Thoracic aorta (tissue), 2 donors: ENCODE data around the gene AGR3. TPM values are rescaled to one million over a fixed set of nuclear protein-coding genes. Genes with fewer than 3 reads are reported as not detected.

Source experiments
- ATAC-seq: fragments of 150-250 bp; one replicate; pipeline ENCODE4 v1.8.0; 2017; ENCODE audit warnings: low read depth; ENCODE audit not compliant: insufficient number of reproducible peaks, low FRiP score
- DNase-seq: peaks from one replicate; pipeline ENCODE4 v3.0.0-alpha.2; 2020; ENCODE audit warnings: low spot score
- H3K27ac ChIP-seq, 2 donors: fragments of 200-600 bp; sonication (generic); 1 replicate in 1 of 2; 2 replicates in 1 of 2; pipeline ENCODE4 v1.5.1; 2016; ENCODE audit warnings: mild to moderate bottlenecking in 2 of 2, moderate library complexity in 2 of 2
- H3K27me3 ChIP-seq: fragments of 200-600 bp; sonication (generic); replicated peaks from 2 replicates; pipeline ENCODE4 v1.6.0; 2016; ENCODE audit warnings: mild to moderate bottlenecking; ENCODE audit not compliant: insufficient read depth
- H3K36me3 ChIP-seq: fragments of 200-600 bp; sonication (generic); one replicate; pipeline ENCODE4 v1.5.1; 2016
- H3K4me1 ChIP-seq, 2 donors: fragments of 200-600 bp; sonication (generic); 1 replicate in 1 of 2; 2 replicates in 1 of 2; pipeline versions ENCODE4 v1.5.1 to v1.6.0; 2016; ENCODE audit warnings: low read depth in 2 of 2, mild to moderate bottlenecking in 1 of 2; ENCODE audit not compliant: control insufficient read depth in 1 of 2
- H3K4me3 ChIP-seq: fragments of 200-600 bp; sonication (generic); 2 replicates; pipeline ENCODE4 v1.5.1; 2016; ENCODE audit warnings: mild to moderate bottlenecking
- H3K9me3 ChIP-seq: fragments of 200-600 bp; sonication (generic); 2 replicates; pipeline ENCODE4 v1.5.1; 2016
- total RNA-seq, 2 donors: library from RNA; depleted of rRNA; stranded (reverse); fragments of >200 nt; gene quantifications; one replicate each; pipeline versions ENCODE4 v1.1.0 to v1.2.3, GENCODE V29; 2016
- TF ChIP-seq, protein P1 (sequence below): fragments of 200-600 bp; sonication (generic); IDR thresholded peaks from one replicate; pipeline ENCODE4 v1.5.1; 2019; ENCODE audit warnings: antibody characterized with exemption

Gene AGR3
- total RNA-seq, 2 donors from 2014 or later: 22.2 TPM; not detected in 1

DNA sequence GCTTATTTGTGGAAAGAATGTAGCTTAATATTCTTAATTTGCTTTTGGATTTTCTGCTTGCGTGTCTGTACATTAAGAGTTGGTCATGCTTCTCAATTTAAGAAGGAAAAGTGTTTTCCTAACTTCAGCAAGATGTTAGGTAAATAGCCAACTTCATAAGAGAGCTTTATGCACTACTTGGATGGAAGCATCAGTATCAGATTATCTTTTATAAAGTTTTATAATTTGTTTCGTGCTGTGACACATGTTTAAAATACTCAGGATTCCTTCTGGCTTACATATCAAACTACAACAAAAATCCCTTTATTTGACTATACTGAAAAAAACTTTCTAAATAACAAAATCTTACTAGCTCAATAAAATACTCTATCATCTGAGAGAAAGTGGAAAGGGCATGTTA is 42.1 kb downstream of the AGR3 start:
- Histone ChIP-seq H3K4me3 (no peak overlapping the region), H3K36me3 (no peaks in the 10 kb centered on the region), H3K9me3 (no peaks in the 10 kb centered on the region), H3K27me3 (no peaks in the 10 kb centered on the region), H3K27ac (no peak overlapping the region), H3K4me1 (no peaks in the 10 kb centered on the region)
- TF ChIP-seq, protein P1, sequence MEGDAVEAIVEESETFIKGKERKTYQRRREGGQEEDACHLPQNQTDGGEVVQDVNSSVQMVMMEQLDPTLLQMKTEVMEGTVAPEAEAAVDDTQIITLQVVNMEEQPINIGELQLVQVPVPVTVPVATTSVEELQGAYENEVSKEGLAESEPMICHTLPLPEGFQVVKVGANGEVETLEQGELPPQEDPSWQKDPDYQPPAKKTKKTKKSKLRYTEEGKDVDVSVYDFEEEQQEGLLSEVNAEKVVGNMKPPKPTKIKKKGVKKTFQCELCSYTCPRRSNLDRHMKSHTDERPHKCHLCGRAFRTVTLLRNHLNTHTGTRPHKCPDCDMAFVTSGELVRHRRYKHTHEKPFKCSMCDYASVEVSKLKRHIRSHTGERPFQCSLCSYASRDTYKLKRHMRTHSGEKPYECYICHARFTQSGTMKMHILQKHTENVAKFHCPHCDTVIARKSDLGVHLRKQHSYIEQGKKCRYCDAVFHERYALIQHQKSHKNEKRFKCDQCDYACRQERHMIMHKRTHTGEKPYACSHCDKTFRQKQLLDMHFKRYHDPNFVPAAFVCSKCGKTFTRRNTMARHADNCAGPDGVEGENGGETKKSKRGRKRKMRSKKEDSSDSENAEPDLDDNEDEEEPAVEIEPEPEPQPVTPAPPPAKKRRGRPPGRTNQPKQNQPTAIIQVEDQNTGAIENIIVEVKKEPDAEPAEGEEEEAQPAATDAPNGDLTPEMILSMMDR: no peak
- ATAC-seq (no peak), DNase-seq (no peak)

DNA sequence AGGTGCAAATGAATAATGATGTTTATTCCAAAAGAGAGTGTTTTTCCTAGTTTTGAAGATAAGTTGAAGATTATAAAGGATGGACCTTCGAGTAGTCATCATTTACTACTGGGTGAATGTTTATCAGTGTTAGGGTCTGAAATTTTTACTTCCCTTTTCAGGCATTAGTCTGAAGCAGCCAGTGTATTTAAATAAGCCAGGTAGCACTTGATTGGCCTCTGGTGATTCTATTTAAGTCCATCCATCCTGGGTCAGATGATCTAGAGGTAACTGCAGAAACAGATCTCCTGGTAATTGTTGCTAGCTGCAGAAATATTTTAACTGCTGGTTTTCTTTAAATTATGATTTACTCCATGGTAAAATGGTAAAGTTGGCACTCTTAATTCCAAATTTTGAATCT is 42.9 kb downstream of the AGR3 start:
- H3K36me3 ChIP-seq: no peaks in the 10 kb centered on the region
- TF ChIP-seq, protein P1: no peak
- ATAC-seq (no peak), DNase-seq (no peak)
- H3K9me3 ChIP-seq: no peaks in the 10 kb centered on the region
- H3K4me1 ChIP-seq: no peaks in the 10 kb centered on the region
- no peak overlapping the region for H3K27ac ChIP-seq
- no peak overlapping the region for H3K4me3 ChIP-seq
- H3K27me3 ChIP-seq: no peaks in the 10 kb centered on the region

DNA sequence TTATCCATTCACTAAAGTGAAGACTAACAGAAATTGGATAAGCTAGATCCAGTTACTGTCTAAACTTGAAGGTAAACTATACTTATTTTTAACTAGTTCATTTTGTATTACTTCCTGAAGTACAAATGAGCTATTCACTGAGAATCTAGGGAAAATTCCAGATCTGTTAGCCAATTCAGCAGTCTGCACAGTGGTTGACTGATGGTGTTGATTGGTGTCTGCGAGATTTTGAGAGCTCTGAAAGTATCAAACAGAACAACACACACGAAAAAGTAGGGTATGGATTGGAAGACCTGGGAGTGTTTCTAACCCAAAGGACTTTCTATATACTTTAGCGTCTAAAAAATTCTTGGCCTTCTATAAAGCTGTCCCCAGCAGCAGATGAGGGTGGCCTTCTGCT is 43.4 kb downstream of the AGR3 start:
- H3K4me1 ChIP-seq: no peaks in the 10 kb centered on the region
- no peaks in the 10 kb centered on the region for H3K27me3 ChIP-seq
- H3K4me3 ChIP-seq: no peak overlapping the region
- no peaks in the 10 kb centered on the region for H3K9me3 ChIP-seq
- DNase-seq (no peak), ATAC-seq (no peak)
- TF ChIP-seq, protein P1: no peak
- no peaks in the 10 kb centered on the region for H3K36me3 ChIP-seq
- H3K27ac ChIP-seq: no peak overlapping the region

DNA sequence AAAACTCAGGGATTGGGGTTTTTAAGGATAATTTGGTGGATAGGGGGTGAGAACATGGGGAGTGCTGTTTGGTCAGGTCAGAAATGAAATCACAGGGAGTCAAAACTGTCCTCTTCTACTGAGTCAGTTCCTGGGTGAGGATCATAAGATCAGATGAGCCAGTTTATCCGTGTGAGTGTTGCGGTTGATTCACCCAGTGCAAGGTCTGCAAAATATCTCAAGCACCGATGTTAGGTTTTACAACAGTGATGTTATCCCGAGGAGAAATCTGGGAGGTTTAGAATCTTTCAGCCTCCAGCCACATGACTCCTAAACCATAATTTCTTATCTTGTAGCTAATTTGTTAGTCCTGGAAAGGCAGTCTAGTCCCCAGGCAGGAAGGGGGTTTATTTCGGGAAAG is 45.3 kb downstream of the AGR3 start:
- Histone ChIP-seq H3K27ac (no peak overlapping the region), H3K27me3 (no peaks in the 10 kb centered on the region), H3K9me3 (no peaks in the 10 kb centered on the region), H3K4me3 (no peak overlapping the region), H3K36me3 (no peaks in the 10 kb centered on the region), H3K4me1 (no peaks in the 10 kb centered on the region)
- TF ChIP-seq, protein P1: no peak
- DNase-seq: no peak
- no peak for ATAC-seq

DNA sequence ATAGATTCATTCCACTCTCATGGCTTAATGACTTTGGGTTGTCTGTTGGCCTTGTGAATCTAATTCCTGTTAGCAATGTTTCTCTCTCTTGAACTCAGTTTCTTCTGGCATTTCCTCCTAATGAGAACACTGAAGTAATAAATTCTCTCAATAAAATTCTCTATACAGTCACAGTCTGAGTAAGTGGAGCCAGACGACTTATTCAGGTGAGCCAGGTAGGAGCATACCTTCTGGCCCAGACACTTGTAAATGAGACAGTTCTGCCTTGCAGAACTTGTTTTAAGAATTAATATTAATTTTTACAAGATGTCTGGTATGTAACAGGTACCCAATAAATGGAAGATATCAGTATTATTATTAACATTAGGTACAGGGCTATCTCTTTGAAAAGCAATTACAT is 48.4 kb downstream of the AGR3 start:
- Histone ChIP-seq H3K27ac (no peak overlapping the region), H3K4me1 (no peaks in the 10 kb centered on the region), H3K4me3 (no peak overlapping the region), H3K27me3 (no peaks in the 10 kb centered on the region), H3K36me3 (no peaks in the 10 kb centered on the region), H3K9me3 (no peaks in the 10 kb centered on the region)
- TF ChIP-seq, protein P1: no peak
- DNase-seq (no peak), ATAC-seq (no peak)
